GM19099 (cell line): ENCODE measurements around the gene DNAH14.

ENCODE experiments used
- POLR2A ChIP-seq: IDR thresholded peaks from 3 replicates; pipeline ENCODE4 v1.6.1; 2011; ENCODE audit warnings: low read depth; ENCODE audit not compliant: insufficient read length; ENCODE audit errors: extremely low read depth

DNAH14 gene

GRCh38 chr1:225318706-225319575 is 389.5 kb downstream of the DNAH14 start:
- TF ChIP-seq POLR2A = no peak

DNA sequence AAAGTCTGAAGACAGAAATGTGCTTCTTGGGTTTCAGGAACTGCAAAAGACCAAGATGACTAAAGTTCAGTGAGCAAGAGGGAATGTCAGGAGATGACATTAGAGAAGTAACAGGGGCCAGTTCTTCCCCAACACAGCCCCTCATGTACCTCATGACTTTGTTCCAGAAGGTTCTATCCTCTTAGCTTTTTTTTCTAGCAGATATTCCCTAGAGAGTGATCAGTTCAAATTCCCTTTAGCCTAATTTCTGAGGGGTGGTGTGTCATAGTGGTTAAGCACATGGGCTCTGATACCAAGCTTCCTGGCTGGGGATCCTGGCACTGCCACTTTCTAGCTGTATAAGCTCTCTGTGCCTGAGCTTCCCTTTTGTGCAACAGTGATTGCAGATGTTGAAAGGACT is 390.4 kb downstream of the DNAH14 start:
- no peak for TF ChIP-seq POLR2A

- no peak for TF ChIP-seq POLR2A
Measured at GRCh38 chr1:225321784-225322183, 392.3 kb downstream of the DNAH14 start.

GRCh38 chr1:225329041-225329440 is 399.6 kb downstream of the DNAH14 start:
- TF ChIP-seq POLR2A = no peak

- no peak for TF ChIP-seq POLR2A
Measured at GRCh38 chr1:225332686-225333085, 403.2 kb downstream of the DNAH14 start.

DNA sequence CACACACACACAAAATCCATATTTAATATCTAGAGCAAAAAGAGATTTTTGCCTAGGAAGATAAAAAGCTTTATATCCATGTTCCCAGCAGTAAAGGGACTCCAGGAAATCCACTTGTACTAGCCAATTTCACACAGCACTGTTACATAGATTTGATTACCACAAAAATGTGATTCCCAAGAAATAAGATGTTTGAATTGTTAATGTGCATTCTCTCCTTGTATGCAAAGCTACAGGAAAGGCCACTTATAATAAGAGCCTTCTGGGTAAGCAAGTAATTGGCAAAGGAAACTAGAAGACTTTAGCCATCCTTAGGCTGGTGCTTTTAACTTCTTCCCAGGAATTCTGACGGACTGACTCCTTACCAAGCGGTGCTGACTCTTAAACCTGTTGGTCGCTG is 409.1 kb downstream of the DNAH14 start:
- TF ChIP-seq POLR2A = no peak

GRCh38 chr1:225341642-225342041 is 412.2 kb downstream of the DNAH14 start:
- TF ChIP-seq POLR2A = no peak

DNA sequence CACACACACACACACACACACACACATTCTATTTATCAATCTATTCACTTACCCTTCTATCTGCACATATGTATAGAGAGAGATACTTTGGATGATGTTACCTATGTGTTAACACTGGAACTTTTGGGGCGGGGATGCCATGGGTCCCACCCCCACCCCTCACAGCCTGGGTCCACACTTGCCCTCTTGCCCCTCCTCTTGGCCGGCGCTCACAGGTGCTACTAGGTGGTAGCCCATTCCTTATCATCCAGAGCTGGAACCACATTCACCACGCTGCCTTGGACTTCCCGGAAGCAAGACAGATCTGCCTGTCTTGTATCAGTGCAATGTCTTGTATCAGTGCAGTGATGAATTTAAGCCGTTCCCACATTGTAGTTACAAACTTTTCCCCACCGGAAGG is 413.2 kb downstream of the DNAH14 start:
- TF ChIP-seq POLR2A = no peak

GRCh38 chr1:225343618-225344017 is 414.1 kb downstream of the DNAH14 start:
- no peak for TF ChIP-seq POLR2A

DNA sequence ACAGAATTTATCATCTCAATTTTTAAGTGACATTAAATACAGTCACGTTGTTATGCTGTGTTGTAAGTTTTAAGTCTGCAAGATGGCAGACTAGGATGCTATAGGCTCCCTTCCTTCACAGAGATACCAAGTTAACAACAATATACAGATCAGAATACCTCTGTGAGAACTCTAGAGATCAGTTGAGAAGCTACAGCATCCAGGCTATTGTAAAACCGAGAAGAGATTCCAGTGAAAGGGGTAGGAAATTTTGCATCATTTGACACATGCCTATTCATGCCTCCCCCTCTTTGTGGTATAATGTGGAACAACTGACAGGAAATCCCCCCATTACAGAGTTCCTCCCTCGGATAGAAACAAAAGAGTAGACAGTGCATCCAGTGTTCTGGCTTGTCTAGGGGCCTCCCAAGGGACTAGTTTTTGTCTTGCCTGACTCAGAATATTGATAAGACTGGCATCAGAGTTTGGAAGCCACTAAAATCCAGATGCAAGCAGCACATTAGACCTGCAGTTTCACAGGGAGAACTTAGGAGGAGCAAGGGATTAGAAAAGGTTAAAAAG is 417.7 kb downstream of the DNAH14 start:
- no peak for TF ChIP-seq POLR2A

DNA sequence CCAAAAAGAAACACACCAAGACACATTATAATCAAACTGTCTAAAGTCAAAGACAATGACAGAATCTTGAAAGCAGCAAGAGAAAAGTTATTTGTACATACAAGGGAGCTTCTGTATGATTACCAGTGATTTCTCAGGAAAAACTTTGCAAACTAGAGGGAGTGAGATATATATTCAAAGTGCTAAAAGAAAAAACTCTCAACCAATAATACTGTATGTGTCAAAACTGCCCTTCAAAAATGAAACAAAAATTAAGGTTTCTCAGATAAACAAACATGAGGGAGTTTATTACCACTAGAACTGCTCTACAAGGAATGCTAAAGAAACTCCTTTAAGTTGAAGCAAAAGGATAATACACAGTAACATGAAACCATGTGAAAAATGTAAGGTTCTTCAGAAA is 418.9 kb downstream of the DNAH14 start:
- TF ChIP-seq POLR2A = no peak

DNA sequence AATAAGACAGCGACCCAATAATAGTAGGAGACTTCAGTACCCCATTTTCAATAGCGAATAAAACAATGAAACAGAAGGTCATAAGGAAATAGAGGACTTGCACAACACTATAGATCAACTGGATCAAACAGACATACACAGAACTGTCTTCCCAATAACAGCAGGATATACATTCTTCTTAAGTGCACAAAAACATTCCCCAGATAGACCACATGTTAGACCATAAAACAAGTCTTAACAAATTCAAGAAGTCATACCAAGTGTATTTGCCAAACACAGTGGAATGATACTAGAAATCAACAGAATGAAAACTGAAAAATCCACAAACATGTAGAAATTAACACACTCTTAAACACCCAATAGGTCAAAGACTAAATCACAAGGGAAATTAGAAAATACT is 420.4 kb downstream of the DNAH14 start:
- TF ChIP-seq POLR2A = no peak

GRCh38 chr1:225350872-225351271 is 421.4 kb downstream of the DNAH14 start:
- TF ChIP-seq POLR2A = no peak

- no peak for TF ChIP-seq POLR2A
Measured at GRCh38 chr1:225354906-225355305, 425.4 kb downstream of the DNAH14 start.

- TF ChIP-seq POLR2A = no peak
Measured at GRCh38 chr1:225355863-225356262, 426.4 kb downstream of the DNAH14 start.

GRCh38 chr1:225360119-225360518 is 430.6 kb downstream of the DNAH14 start:
- no peak for TF ChIP-seq POLR2A

DNA sequence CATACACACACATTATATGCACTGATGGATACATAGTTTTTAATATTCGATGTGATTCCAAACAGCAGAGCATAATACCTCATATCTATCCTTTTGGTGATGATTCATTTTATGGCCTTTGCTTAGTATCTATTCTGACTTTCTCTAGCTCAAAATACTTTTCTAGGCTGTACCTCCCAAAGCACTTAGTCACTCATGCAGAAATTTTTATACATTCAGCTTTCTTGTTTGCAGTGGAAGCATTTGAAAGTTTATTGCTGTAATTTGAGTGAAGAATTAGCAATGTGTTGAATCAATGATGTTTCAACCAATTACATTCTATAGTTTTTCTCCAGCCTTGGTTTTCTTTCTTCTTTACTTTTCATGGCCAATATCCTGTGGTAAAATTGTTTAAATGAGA is 431.7 kb downstream of the DNAH14 start:
- no peak for TF ChIP-seq POLR2A

DNA sequence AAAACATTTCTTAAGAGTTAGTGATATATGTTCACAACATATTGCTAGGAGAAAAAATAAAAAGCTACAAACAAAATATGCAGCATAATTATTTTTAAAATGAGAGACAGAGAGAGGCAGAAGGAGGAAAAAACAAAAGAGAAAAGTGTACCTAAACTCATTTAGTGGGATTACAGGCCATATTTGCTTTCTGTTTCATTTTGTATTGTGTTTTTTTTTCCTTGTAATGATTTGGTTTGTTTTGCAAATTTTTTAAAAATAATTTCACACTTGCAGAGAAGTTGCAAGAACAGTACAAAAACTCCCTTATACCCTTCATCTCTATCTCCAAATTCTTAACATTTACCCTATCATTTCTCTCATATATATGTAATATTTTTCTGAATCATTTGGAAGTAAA is 433.3 kb downstream of the DNAH14 start:
- no peak for TF ChIP-seq POLR2A

GRCh38 chr1:225364439-225364838 is 435.0 kb downstream of the DNAH14 start:
- TF ChIP-seq POLR2A = no peak
